Muscle of leg (tissue), 11 donors: ENCODE results near the gene PTPRN2. TPM values are rescaled to one million over a fixed set of nuclear protein-coding genes. Genes with fewer than 3 reads are reported as not detected.

Experiments
- DNase-seq: peaks from one replicate; pipeline ENCODE4 v3.0.0; 2013
- H3K27ac ChIP-seq: one replicate; pipeline ENCODE4 v1.5.1; 2013; ENCODE audit warnings: mild to moderate bottlenecking, low read length, control low read depth
- H3K27me3 ChIP-seq: one replicate; pipeline ENCODE4 v1.6.1; 2013; ENCODE audit warnings: low read length; ENCODE audit not compliant: control insufficient read depth, insufficient read depth
- H3K36me3 ChIP-seq: one replicate; pipeline ENCODE4 v1.6.1; 2013; ENCODE audit warnings: low read length; ENCODE audit not compliant: control insufficient read depth, insufficient read depth
- H3K4me1 ChIP-seq: one replicate; pipeline ENCODE4 v1.6.1; 2013; ENCODE audit warnings: low read length; ENCODE audit not compliant: control insufficient read depth, insufficient read depth
- H3K4me3 ChIP-seq: one replicate; pipeline ENCODE4 v1.5.1; 2013; ENCODE audit warnings: low read length, control low read depth
- H3K9me3 ChIP-seq: replicated peaks from 2 replicates; pipeline ENCODE4 v1.6.1; 2013; ENCODE audit warnings: low read depth, low read length; ENCODE audit not compliant: control insufficient read depth
- WGBS: methylation state at CpG from one replicate; pipeline ENCODE4 v1.1.5; 2013; ENCODE audit warnings: missing lambda C conversion rate; ENCODE audit not compliant: insufficient coverage; 5-methylcytosine and 5-hydroxymethylcytosine counted together
- polyA plus RNA-seq, 8 donors: library from polyadenylated mRNA; unstranded; fragments of 120-200 nt; gene quantifications; one replicate each; pipeline versions ENCODE4 v1.2.1 to v1.2.3, GENCODE V29; 2013; ENCODE audit warnings: inconsistent platforms in 1 of 8, low replicate concordance in 1 of 8; ENCODE audit not compliant: insufficient read length in 8 of 8, insufficient read depth in 1 of 8
- total RNA-seq: library from RNA; stranded (reverse); fragments of 120-200 nt; gene quantifications from one replicate; pipeline ENCODE4 v1.2.4, GENCODE V29; 2013

Gene PTPRN2
- total and polyA plus RNA-seq, 9 donors: 1.4 to 2.9 (median 2.3) TPM

GRCh38 chr7:157550300-157551275 is 1037.0 kb downstream of the PTPRN2 start:
- Histone ChIP-seq H3K36me3 (peaks cover 2% of the 10 kb centered on the region), H3K4me3 (no peak overlapping the region), H3K4me1 (no peaks in the 10 kb centered on the region), H3K9me3 (no peaks in the 10 kb centered on the region), H3K27ac (no peak overlapping the region), H3K27me3 (no peaks in the 10 kb centered on the region)
- DNase-seq: peak; percentile 13
- 69% methylated on average over 25 of the region's 31 CpGs for WGBS

- Histone ChIP-seq H3K27ac (no peak overlapping the region), H3K4me1 (no peaks in the 10 kb centered on the region), H3K9me3 (no peaks in the 10 kb centered on the region), H3K36me3 (peaks cover 2% of the 10 kb centered on the region), H3K4me3 (no peak overlapping the region), H3K27me3 (no peaks in the 10 kb centered on the region)
- DNase-seq: no peak
- WGBS: 93% methylated on average over 20 of the region's 22 CpGs
Measured at GRCh38 chr7:157549612-157550299, 1037.9 kb downstream of the PTPRN2 start.

- Histone ChIP-seq H3K36me3 (peaks cover 2% of the 10 kb centered on the region), H3K27ac (no peak overlapping the region), H3K4me3 (no peak overlapping the region), H3K27me3 (no peaks in the 10 kb centered on the region), H3K4me1 (no peaks in the 10 kb centered on the region), H3K9me3 (no peaks in the 10 kb centered on the region)
- 81% methylated on average over 22 of the region's 24 CpGs for WGBS
- DNase-seq: no peak
Measured at GRCh38 chr7:157548691-157549303, 1038.8 kb downstream of the PTPRN2 start.

- DNase-seq: no peak
- Histone ChIP-seq H3K4me1 (no peaks in the 10 kb centered on the region), H3K36me3 (peaks cover 2% of the 10 kb centered on the region), H3K27ac (no peak overlapping the region), H3K9me3 (no peaks in the 10 kb centered on the region), H3K4me3 (no peak overlapping the region), H3K27me3 (peaks cover 2% of the 10 kb centered on the region)
- 89% methylated on average over 23 of the region's 23 CpGs for WGBS
Measured at GRCh38 chr7:157547611-157548010, 1040.0 kb downstream of the PTPRN2 start.

- 82% methylated on average over 7 of the region's 7 CpGs for WGBS
Measured at GRCh38 chr7:157547102-157547501, 1040.5 kb downstream of the PTPRN2 start.

GRCh38 chr7:157545681-157546060 is 1042.0 kb downstream of the PTPRN2 start:
- H3K4me1 ChIP-seq: no peaks in the 10 kb centered on the region
- H3K27ac ChIP-seq: no peak overlapping the region
- 87% methylated on average over 17 of the region's 17 CpGs for WGBS
- H3K27me3 ChIP-seq: peaks cover 3% of the 10 kb centered on the region
- H3K4me3 ChIP-seq: no peak overlapping the region
- no peak for DNase-seq
- peaks cover 2% of the 10 kb centered on the region for H3K36me3 ChIP-seq
- no peaks in the 10 kb centered on the region for H3K9me3 ChIP-seq

More at GRCh38 chr7:157547102-157547501, 1040.5 kb downstream of the PTPRN2 start:
- Histone ChIP-seq H3K4me1 (no peaks in the 10 kb centered on the region), H3K4me3 (no peak overlapping the region), H3K9me3 (no peaks in the 10 kb centered on the region), H3K36me3 (peaks cover 2% of the 10 kb centered on the region), H3K27me3 (peaks cover 3% of the 10 kb centered on the region), H3K27ac (no peak overlapping the region)
- DNase-seq: no peak

GRCh38 chr7:157544980-157545680 is 1042.5 kb downstream of the PTPRN2 start:
- Histone ChIP-seq H3K9me3 (no peaks in the 10 kb centered on the region), H3K4me1 (no peaks in the 10 kb centered on the region), H3K4me3 (no peak overlapping the region), H3K27me3 (peaks cover 6% of the 10 kb centered on the region), H3K27ac (no peak overlapping the region), H3K36me3 (peaks cover 2% of the 10 kb centered on the region)
- 80% methylated on average over 16 of the region's 17 CpGs for WGBS
- DNase-seq: no peak

- no peak overlapping the region for H3K27ac ChIP-seq
- peaks cover 8% of the 10 kb centered on the region for H3K27me3 ChIP-seq
- no peak for DNase-seq
- peaks cover 2% of the 10 kb centered on the region for H3K36me3 ChIP-seq
- H3K4me3 ChIP-seq: no peak overlapping the region
- WGBS: 74% methylated on average over 19 of the region's 19 CpGs
- no peaks in the 10 kb centered on the region for H3K9me3 ChIP-seq
- no peaks in the 10 kb centered on the region for H3K4me1 ChIP-seq
Measured at GRCh38 chr7:157544226-157544625, 1043.4 kb downstream of the PTPRN2 start.

GRCh38 chr7:157543791-157544190 is 1043.8 kb downstream of the PTPRN2 start:
- 89% methylated on average over 12 of the region's 12 CpGs for WGBS
- no peak for DNase-seq
- no peak overlapping the region for H3K27ac ChIP-seq

More at GRCh38 chr7:157543791-157544190, 1043.8 kb downstream of the PTPRN2 start:
- peaks cover 8% of the 10 kb centered on the region for H3K27me3 ChIP-seq
- no peaks in the 10 kb centered on the region for H3K4me1 ChIP-seq
- no peaks in the 10 kb centered on the region for H3K9me3 ChIP-seq
- H3K36me3 ChIP-seq: peaks cover 2% of the 10 kb centered on the region
- no peak overlapping the region for H3K4me3 ChIP-seq
